ENCODE results near the gene KLF13. TPM values are rescaled to one million over a fixed set of nuclear protein-coding genes. Genes with fewer than 3 reads are reported as not detected.

KLF13 gene
- total RNA-seq, 1 donor from 2014 or later, result 41.8 TPM

DNA sequence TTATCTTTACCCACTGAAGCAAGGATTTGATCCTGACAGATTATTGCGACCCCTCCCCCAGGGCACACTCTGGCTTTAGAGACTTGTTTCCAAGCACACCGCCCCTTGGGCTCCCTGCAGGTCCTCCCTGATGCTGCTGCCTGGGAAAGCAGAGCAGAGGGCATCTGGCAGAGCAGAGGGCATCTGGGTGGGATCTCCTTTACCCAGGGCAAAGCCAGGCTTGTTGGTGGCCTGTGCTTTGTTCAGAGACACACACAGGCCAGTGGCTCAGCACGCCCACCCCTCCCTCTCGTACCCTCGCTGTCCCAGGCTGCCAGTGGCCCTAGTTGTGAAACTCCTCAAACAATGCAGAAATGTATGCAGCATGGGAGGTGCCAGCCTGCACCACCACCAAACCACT lies 4.8 kb downstream of the KLF13 start:
- no peak for DNase-seq (ENCODE audit: low spot score)

DNA sequence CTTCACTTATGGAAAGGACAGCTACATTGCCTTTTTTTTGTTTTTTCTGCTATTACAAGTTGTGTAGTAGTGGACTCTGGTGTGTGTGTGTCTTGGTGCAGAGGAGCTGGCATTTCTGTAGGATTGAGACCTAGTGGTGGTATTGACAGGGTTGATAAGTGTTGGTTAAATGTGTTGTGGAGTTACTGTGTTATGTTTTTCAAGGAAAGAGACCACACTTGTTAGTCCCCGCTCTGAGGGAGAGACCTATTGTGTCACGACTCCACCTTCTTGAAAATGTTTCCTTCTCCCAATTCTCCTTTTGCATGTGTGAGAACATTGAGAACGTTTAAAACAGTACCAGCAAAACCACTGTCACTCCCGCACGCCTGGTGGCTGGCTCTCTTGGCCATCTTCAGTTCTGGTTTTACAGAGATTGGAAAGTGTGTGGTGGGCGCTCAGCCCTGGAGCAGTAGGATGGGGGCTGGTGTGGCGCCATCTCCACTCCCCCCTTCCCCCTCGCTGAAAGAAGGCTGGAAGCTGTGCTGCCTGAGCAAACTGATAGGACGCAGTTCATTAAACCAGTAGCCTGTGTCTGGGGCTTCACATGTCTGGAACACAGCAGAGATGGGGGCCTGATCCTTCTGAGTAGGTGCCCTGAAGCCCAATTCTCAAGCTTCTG lies 5.5 kb downstream of the KLF13 start:
- no peak for DNase-seq (ENCODE audit: low spot score)

GRCh38 chr15:31332681-31333071 lies 6.0 kb downstream of the KLF13 start:
- DNase-seq (ENCODE audit: low spot score), result no peak

DNA sequence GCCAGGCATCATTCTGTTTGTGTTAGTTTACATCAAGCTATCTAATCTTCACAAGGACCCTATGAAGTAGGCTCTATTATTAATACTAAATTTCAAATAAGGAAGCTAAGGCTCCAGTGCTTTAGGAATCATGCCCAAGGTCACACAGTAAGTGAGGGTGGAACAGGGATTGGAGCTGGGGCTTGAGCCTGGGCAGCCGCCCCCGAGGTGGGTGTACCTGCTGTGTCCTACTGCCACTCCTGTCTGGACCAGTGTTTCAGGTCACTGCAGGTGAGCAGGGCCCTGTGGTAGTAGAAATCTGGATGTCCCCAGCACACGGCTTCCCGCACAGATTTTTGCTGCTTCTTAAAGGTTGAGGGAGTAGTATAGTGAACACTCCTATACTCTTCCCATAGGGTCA lies 6.5 kb downstream of the KLF13 start:
- no peak for DNase-seq (ENCODE audit: low spot score)

DNA sequence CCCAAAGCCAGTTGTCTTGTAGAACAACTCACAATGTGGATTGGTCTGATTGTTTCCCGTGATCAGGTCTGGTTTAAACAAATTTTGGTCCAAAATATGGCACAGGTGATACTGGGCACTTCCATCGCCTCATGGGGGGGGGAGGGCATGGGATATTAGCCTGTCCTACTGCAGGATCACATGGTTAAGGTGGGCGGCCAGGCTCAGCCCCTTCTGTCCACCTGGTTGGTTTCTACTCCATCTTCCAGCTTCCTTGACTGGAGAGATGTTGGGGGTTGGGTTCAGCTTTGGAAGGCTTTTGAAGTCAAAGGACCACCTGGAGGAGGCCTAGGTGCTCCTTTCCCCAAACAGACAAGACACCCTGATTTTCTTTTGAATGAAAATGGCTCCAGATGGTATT lies 7.2 kb downstream of the KLF13 start:
- DNase-seq (ENCODE audit: low spot score), result no peak

- no peak for DNase-seq (ENCODE audit: low spot score)
Measured at GRCh38 chr15:31335989-31336592, 9.5 kb downstream of the KLF13 start.

DNA sequence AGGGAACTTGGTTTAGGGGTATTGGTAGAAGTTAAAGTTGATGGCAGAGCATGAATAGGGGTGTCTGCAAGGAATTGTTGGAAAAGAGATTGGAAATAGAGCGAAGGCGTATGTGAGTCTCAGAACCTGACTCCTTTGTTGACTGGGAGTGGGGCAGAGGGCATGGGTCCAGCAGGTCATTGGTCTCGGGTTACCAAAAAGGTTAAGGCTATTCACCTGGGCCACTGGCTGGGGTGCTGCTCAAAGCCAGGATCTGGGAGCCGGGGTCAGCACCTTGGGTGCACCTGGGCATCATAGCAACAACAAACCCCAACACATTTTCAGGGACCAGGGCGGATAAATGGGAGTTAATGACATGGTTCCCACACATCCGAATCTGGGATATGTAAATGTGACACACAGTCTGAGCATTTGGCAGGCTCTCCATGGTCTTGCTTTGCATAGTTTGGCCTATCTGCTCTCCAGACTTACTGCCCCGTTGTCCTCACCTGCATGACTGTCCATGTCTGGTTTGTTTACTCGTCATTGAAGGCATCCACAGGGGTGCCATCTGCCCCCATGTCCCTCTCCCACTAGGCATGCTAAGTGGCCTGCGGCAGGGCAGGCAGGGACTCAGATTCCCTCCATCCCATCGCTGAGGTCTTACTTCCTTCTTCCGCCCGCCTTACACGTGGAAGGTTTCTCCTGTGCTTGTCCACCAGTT lies 10.1 kb downstream of the KLF13 start:
- no peak for DNase-seq (ENCODE audit: low spot score)

- DNase-seq (ENCODE audit: low spot score), result no peak
Measured at GRCh38 chr15:31337352-31338031, 10.9 kb downstream of the KLF13 start.

- DNase-seq (ENCODE audit: low spot score), result no peak
Measured at GRCh38 chr15:31338318-31338878, 11.8 kb downstream of the KLF13 start.

- no peak for DNase-seq (ENCODE audit: low spot score)
Measured at GRCh38 chr15:31338879-31339557, 12.4 kb downstream of the KLF13 start.

DNA sequence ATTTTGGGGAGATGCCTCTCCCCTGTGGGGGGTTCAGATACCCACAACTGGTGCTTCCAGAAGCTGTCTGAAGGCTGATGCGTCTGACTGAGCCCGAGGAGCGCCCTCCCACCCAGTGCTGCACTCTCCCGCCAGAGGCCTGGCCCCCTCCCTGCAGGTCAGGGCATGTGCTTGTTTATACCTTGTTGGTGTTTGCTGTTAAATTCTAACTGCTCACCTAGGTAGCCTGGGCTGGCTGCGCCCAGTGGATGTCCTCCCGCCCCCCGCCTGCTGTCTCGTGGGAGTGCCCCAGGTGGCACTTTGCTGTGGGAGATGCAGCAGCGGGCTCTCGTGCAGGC lies 12.9 kb downstream of the KLF13 start:
- no peak for DNase-seq (ENCODE audit: low spot score)

DNA sequence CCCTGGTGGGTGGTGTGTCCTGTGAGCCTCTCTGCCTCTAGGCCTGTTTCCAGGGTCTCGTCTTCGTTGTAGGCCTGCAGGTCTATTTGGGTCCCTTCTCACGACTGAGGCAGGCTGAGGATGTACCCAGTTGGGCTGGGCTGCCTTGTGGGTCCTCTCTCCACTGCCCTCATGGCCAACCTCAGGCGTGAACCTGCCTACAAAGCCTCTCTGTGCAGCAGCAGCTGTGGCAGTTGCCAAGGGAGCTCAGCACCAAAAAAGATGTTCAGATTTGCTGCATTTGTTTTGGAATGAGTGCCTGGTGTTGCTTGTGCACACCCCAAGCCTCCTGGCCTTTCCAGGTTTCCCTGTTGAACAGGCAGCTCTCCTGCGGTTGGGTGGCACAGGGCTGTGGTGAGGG lies 13.4 kb downstream of the KLF13 start:
- no peak for DNase-seq (ENCODE audit: low spot score)

DNA sequence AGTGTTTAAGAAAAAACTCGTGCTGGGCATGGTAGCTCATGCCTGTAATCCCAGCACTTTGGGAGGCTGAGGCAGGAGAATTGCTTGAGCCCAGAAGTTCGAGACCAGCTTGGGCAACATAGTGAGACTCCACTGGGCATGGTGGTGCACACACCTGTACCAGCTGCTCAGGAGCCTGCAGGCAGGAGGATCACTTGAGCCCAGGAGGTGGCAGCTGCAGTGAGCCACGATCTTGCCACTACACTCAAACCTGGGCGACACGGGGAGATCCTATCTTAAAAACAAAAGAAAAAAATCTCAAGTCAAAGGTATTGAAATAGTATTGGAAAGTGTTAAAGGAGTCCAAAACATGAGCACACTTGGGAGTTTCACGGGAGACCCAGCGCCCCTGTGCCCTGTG lies 14.0 kb downstream of the KLF13 start:
- no peak for DNase-seq (ENCODE audit: low spot score)

GRCh38 chr15:31341071-31341470 lies 14.4 kb downstream of the KLF13 start:
- no peak for DNase-seq (ENCODE audit: low spot score)

DNA sequence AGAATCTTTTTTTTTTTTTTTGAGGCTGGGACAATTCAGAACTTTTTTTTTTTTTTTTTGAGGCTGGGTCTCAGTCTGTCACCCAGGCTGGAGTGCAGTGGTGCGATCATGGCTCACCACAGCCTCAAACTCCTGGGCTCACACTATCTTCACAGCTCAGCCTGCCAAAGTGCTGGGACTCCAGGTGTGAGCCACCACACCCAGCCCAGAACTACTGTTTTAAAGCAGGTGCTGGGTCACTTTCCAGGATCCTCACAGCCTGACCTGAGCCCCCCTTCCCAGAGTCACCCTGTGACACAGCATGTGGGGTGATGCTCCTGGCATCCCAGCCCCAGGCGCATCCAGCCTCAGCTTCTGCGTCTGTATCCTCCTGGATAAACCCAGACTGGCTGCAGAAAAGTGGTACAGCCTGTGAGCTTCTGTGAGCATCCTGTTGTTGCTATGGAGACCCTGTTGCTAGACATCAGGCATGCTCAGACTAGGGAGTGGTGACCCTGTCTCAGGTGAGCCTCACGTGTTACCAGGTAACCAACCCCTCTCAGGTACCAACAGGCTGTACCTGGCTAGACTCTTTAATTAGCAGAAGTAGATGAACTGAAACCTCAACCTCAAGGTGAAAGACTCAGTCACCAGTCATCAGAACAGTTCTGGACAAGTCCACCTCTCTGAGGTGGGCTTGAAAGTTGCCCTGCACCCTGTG lies 15.0 kb downstream of the KLF13 start:
- DNase-seq (ENCODE audit: low spot score), result no peak

DNA sequence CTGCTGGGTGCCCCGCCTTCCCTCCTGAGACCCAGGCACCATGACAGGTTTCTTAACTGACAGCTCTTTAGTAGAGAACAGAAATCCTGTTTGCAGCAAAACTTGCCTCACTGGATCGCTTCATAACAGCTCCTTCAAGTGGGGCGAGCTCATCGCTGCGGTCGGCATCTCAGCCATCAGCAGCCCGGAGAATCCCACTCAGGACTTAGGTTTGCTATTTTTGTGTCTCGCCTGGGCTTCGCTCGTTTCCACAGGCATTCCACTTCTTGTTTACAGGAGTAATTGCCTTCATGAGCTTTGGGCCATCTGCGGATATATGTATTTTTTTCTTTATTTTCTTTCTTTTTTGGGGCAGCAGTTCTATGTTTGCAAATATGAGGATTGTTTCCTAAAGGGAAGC lies 15.7 kb downstream of the KLF13 start:
- DNase-seq (ENCODE audit: low spot score), result no peak

DNA sequence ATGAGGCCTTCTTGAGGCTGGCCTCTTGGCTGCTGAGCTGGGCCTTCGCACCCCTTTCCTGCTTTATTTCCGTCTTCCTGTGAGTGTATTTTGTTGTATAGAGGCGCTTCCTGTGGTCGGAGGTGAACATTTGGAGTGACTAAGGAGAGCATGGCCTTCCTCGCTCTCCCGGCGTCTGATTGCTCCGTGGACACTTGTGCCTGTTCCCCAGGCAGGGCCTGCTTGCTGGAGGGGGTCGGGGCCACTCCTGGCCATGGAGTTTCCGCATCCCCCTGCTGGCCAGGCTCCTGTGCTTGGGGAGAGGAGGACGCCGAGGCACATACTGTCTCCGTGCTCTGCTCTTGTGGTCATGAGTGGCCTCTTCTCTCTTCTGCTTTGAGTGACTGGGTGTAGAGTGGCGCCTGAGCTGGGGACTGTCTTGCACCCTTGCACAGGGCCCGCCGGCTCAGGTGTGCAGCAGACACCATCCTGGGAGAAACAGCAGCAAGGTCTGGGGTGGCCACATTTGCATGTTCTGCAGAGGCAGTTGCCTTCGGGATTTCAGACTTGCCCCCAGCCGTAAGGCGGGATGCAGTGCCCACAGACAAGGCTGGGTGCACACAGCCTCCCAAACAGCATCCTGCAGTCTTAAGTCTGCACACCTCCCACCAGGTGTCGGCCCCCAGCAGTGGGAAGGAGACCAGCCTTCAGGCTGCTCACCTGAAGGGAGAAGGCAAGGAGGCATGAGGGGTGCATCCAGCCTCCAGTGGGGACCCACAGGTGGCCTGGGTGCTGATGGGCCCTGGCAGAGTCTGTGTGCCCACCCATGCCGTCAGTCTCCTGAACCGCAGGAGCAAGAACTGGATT lies 16.4 kb downstream of the KLF13 start:
- no peak for DNase-seq (ENCODE audit: low spot score)

DNA sequence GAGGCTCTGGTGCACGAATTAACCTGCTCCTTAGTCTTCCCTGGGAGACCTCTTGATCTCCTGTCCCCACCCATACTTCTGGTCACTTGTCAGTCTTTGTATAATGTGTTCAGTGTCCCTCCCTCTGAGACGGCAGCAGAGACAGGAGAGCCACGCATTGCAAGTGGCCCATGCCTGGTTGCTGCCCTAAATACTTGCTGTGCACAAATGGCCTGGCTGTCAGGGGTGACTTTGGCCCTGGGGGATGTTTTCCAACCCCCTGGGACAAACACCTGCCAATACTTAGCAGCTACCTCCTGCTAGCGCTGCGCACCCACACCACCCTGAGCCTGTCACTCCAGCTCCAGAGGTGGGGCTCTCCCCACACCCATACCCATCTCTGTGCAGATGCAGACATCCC lies 17.2 kb downstream of the KLF13 start:
- no peak for DNase-seq (ENCODE audit: low spot score)

- no peak for DNase-seq (ENCODE audit: low spot score)
Measured at GRCh38 chr15:31344266-31344665, 17.6 kb downstream of the KLF13 start.
